Hippocampal formation (tissue), 2 donors: ENCODE measurements around the gene ULK4.
A peak's percentile ranks its signal among the peaks of the same experiment; 100 is the strongest.

Source experiments
- DNase-seq, 2 donors: peaks; one replicate each; lab custom pipeline; 2025; lab: John Stamatoyannopoulos, UW

The ULK4 gene

GRCh38 chr3:41260063-41260450 lies 701.8 kb downstream of the ULK4 start:
- DNase-seq, result no peak

GRCh38 chr3:41259449-41260062 lies 702.3 kb downstream of the ULK4 start:
- no peak for DNase-seq

- no peak for DNase-seq
Observed at GRCh38 chr3:41258239-41258800, 703.6 kb downstream of the ULK4 start.

GRCh38 chr3:41251593-41251992 lies 710.3 kb downstream of the ULK4 start:
- no peak for DNase-seq

GRCh38 chr3:41250825-41251224 lies 711.1 kb downstream of the ULK4 start:
- no peak for DNase-seq

GRCh38 chr3:41249318-41249717 lies 712.6 kb downstream of the ULK4 start:
- DNase-seq, result no peak

GRCh38 chr3:41248525-41248924 lies 713.4 kb downstream of the ULK4 start:
- DNase-seq, result no peak

- DNase-seq, result peak; percentile 14 to 16
Observed at GRCh38 chr3:41247055-41248004, 714.6 kb downstream of the ULK4 start.

GRCh38 chr3:41244620-41245336 lies 717.1 kb downstream of the ULK4 start:
- DNase-seq, result no peak

GRCh38 chr3:41243183-41243582 lies 718.7 kb downstream of the ULK4 start:
- no peak for DNase-seq

GRCh38 chr3:41241800-41242571 lies 719.9 kb downstream of the ULK4 start:
- no peak for DNase-seq

GRCh38 chr3:41241161-41241560 lies 720.7 kb downstream of the ULK4 start:
- DNase-seq, result no peak

GRCh38 chr3:41239587-41239986 lies 722.3 kb downstream of the ULK4 start:
- DNase-seq, result no peak

GRCh38 chr3:41237907-41238306 lies 724.0 kb downstream of the ULK4 start:
- no peak for DNase-seq

GRCh38 chr3:41236228-41236627 lies 725.7 kb downstream of the ULK4 start:
- DNase-seq, result no peak

- peak in 1 of 2 donors; percentile 40 for DNase-seq
Observed at GRCh38 chr3:41234823-41235721, 726.8 kb downstream of the ULK4 start.

- DNase-seq, result no peak
Observed at GRCh38 chr3:41224120-41224806, 737.6 kb downstream of the ULK4 start.

GRCh38 chr3:41223691-41224090 lies 738.2 kb downstream of the ULK4 start:
- no peak for DNase-seq

- no peak for DNase-seq
Observed at GRCh38 chr3:41223078-41223477, 738.8 kb downstream of the ULK4 start.

GRCh38 chr3:41222501-41222900 lies 739.4 kb downstream of the ULK4 start:
- DNase-seq, result no peak
